LoVo (cell line): ENCODE measurements around the gene STK33.

Source experiments
- DNase-seq: peaks from one replicate; pipeline ENCODE4 v3.0.0-alpha.2; 2016; ENCODE audit warnings: low spot score

Gene STK33

GRCh38 chr11:8593935-8594909, at the start of gene STK33:
Gene STK33 (minus strand): TSS chr11:8594228. CDS start chr11:8474905, 119,323 bp downstream.
- DNase-seq, result peak; percentile 28

- DNase-seq, result no peak
These were observed 48.3 kb upstream of the STK33 start for GRCh38 chr11:8642196-8642841.

GRCh38 chr11:8641332-8641731, 47.3 kb upstream of the STK33 start:
- DNase-seq, result no peak

- no peak for DNase-seq
These were observed 46.4 kb upstream of the STK33 start for GRCh38 chr11:8640267-8640906.

GRCh38 chr11:8639655-8640054, 45.6 kb upstream of the STK33 start:
- DNase-seq, result no peak

GRCh38 chr11:8638300-8638699, 44.3 kb upstream of the STK33 start:
- DNase-seq, result no peak

GRCh38 chr11:8636127-8636526, 42.1 kb upstream of the STK33 start:
- no peak for DNase-seq

GRCh38 chr11:8634498-8634897, 40.5 kb upstream of the STK33 start:
- DNase-seq, result no peak

GRCh38 chr11:8631395-8632118, 37.5 kb upstream of the STK33 start:
- DNase-seq, result no peak

- DNase-seq, result no peak
These were observed 30.7 kb upstream of the STK33 start for GRCh38 chr11:8624698-8625097.

- DNase-seq, result no peak
These were observed 27.1 kb upstream of the STK33 start for GRCh38 chr11:8621147-8621546.

GRCh38 chr11:8617063-8617462, 23.0 kb upstream of the STK33 start:
- DNase-seq, result no peak

GRCh38 chr11:8615291-8616032, 21.4 kb upstream of the STK33 start:
- no peak for DNase-seq

- DNase-seq, result no peak
These were observed 20.5 kb upstream of the STK33 start for GRCh38 chr11:8614497-8614896.

- no peak for DNase-seq
These were observed 19.0 kb upstream of the STK33 start for GRCh38 chr11:8613036-8613435.

GRCh38 chr11:8612522-8612921, 18.5 kb upstream of the STK33 start:
- DNase-seq, result no peak

- no peak for DNase-seq
These were observed 16.6 kb upstream of the STK33 start for GRCh38 chr11:8610532-8611116.

GRCh38 chr11:8608652-8609051, 14.6 kb upstream of the STK33 start:
- no peak for DNase-seq

GRCh38 chr11:8605971-8606563, 12.0 kb upstream of the STK33 start:
- no peak for DNase-seq

GRCh38 chr11:8604078-8604723, 10.2 kb upstream of the STK33 start:
- peak; percentile 71 for DNase-seq
